Mucosa of descending colon (tissue), 3 donors: ENCODE data around the gene TNFSF9. TPM values are rescaled to one million over a fixed set of nuclear protein-coding genes. Genes with fewer than 3 reads are reported as not detected.
A peak's percentile ranks its signal among the peaks of the same experiment; 100 is the strongest.

Experiments used
- ATAC-seq: fragments of 200-7000 bp; cut with Tn5 transposase; one replicate; pipeline ENCODE4 v1.9.1; 2020; ENCODE audit warnings: mild to moderate bottlenecking, moderate library complexity
- DNase-seq, 3 donors: peaks; one replicate each; pipeline ENCODE4 v3.0.0-alpha.2; 2020
- H3K36me3 ChIP-seq: fragments of 200-600 bp; one replicate; pipeline ENCODE4 v1.8.0; 2021; ENCODE audit warnings: low read depth, mild to moderate bottlenecking
- H3K4me1 ChIP-seq: fragments of 200-600 bp; one replicate; pipeline ENCODE4 v1.8.0; 2021; ENCODE audit warnings: low read depth, mild to moderate bottlenecking
- H3K4me3 ChIP-seq: fragments of 200-600 bp; one replicate; pipeline ENCODE4 v1.8.0; 2021; ENCODE audit warnings: mild to moderate bottlenecking
- H3K9me3 ChIP-seq: fragments of 200-600 bp; one replicate; pipeline ENCODE4 v1.8.0; 2021; ENCODE audit warnings: mild to moderate bottlenecking
- CTCF ChIP-seq: fragments of 200-600 bp; IDR thresholded peaks from one replicate; pipeline ENCODE4 v1.8.0; 2022; ENCODE audit warnings: antibody characterized with exemption, mild to moderate bottlenecking
- intact Hi-C, 2 donors: fragments of 100-400 bp; cut with DNase I in 1 of 2; cut with micrococcal nuclease in 1 of 2; formaldehyde crosslinking; loops; one replicate each; pipeline versions ENCODE4 v1.11.0 to v1.11.1; 2022; cut with DNase I, micrococcal nuclease
- total RNA-seq, 3 donors: library from RNA; stranded (reverse); fragmentation: NEBNext Ultra II Directional in 2 of 3; extraction: Animal tissue kit (Norgen Biotek cat#: 25700) in 2 of 3; gene quantifications; one replicate each; pipeline versions ENCODE4 v1.2.1 to v1.2.4, GENCODE V29; 2021 to 2023
- donor health status: DM: no; HTN: no; CAD: no; lungs with moderate emphysema.
- donor health status: DM: no; HTN: no; CAD: no.
- donor health status: DM: no; HTN: yes; CAD: no.

TNFSF9 gene
- total RNA-seq, 3 donors from 2014 or later, result 0.58 to 1.2 (median 1.0) TPM

- Histone ChIP-seq H3K9me3 (no peaks in the 10 kb centered on the region), H3K4me1 (peaks cover 9% of the 10 kb centered on the region), H3K36me3 (no peaks in the 10 kb centered on the region), H3K4me3 (no peak overlapping the region)
- no peak for TF ChIP-seq CTCF
- intact Hi-C loops, result no loop called here
- ATAC-seq (no peak), DNase-seq (no peak)
These were observed 1.5 kb upstream of the TNFSF9 start for GRCh38 chr19:6529351-6529750.

GRCh38 chr19:6529937-6530385 lies 865 bp upstream of the TNFSF9 start:
- Histone ChIP-seq H3K9me3 (no peaks in the 10 kb centered on the region), H3K4me1 (peaks cover 9% of the 10 kb centered on the region), H3K36me3 (no peaks in the 10 kb centered on the region), H3K4me3 (no peak overlapping the region)
- intact Hi-C loops, result no loop called here
- no peak for ATAC-seq
- no peak for DNase-seq
- TF ChIP-seq CTCF, result no peak

- DNase-seq, result peak in 1 of 3 donors; percentile 51
- ATAC-seq, result peak; percentile 2
- intact Hi-C loops, result no loop called here
- TF ChIP-seq CTCF, result no peak
- H3K36me3 ChIP-seq, result no peaks in the 10 kb centered on the region
- no peak overlapping the region for H3K4me3 ChIP-seq
- H3K9me3 ChIP-seq, result no peaks in the 10 kb centered on the region
- H3K4me1 ChIP-seq, result peaks cover 13% of the 10 kb centered on the region
These were observed 533 bp downstream of the TNFSF9 start for GRCh38 chr19:6531163-6531955.

GRCh38 chr19:6531956-6532243 lies 1.1 kb downstream of the TNFSF9 start:
- no peak for TF ChIP-seq CTCF
- DNase-seq (no peak), ATAC-seq (no peak)
- intact Hi-C loops, result no loop called here
- no peaks in the 10 kb centered on the region for H3K36me3 ChIP-seq
- peaks cover 18% of the 10 kb centered on the region for H3K4me1 ChIP-seq
- no peaks in the 10 kb centered on the region for H3K9me3 ChIP-seq
- H3K4me3 ChIP-seq, result no peak overlapping the region

- DNase-seq (peak in 2 of 3 donors; percentile 45 to 61), ATAC-seq (no peak)
- Histone ChIP-seq H3K4me1 (peaks cover 19% of the 10 kb centered on the region), H3K4me3 (no peak overlapping the region), H3K36me3 (no peaks in the 10 kb centered on the region), H3K9me3 (no peaks in the 10 kb centered on the region)
- TF ChIP-seq CTCF, result no peak
- intact Hi-C loops, result no loop called here
These were observed 1.6 kb downstream of the TNFSF9 start for GRCh38 chr19:6532244-6532999.
